ENCODE measurements around the gene DKKL1. TPM values are rescaled to one million over a fixed set of nuclear protein-coding genes. Genes with fewer than 3 reads are reported as not detected.

Gene DKKL1
- total and polyA plus RNA-seq, 2 experiments from 2014 or later: 0.76 to 2.9 TPM

GRCh38 chr19:49326165-49326704 lies 37.4 kb upstream of the DKKL1 start (continued):
- TF ChIP-seq REST (IDR thresholded peaks at IDR 0.05; ENCODE audit: unreplicated experiment) (no peak), EZH2phosphoT487 (IDR thresholded peaks at IDR 0.05; ENCODE audit: unreplicated experiment) (no peak)

GRCh38 chr19:49327878-49328544 lies 35.7 kb upstream of the DKKL1 start:
- Histone ChIP-seq H3K27me3 (ENCODE audit: insufficient read depth) (no peaks in the 10 kb centered on the region), H3K36me3 (ENCODE audit: insufficient read depth) (no peaks in the 10 kb centered on the region), H4K20me1 (replicated peaks; ENCODE audit: insufficient read depth) (no peaks in the 10 kb centered on the region), H3K27ac (ENCODE audit: low read depth) (no peak overlapping the region), H2AFZ (no peak overlapping the region), H3K4me2 (no peak overlapping the region), H3K4me3 (no peak overlapping the region), H3K4me1 (ENCODE audit: insufficient read depth) (no peaks in the 10 kb centered on the region), H3K9me2 (ENCODE audit: insufficient read depth) (no peaks in the 10 kb centered on the region), H3F3A (replicated peaks; ENCODE audit: low read depth) (0 out of 2 replicates have a peak, but pooled peaks cover 3% of the 10 kb centered on the region), H3K79me2 (replicated peaks; ENCODE audit: insufficient read depth) (no peaks in the 10 kb centered on the region)
- peaks cover 4% of the 10 kb centered on the region for H3K27me3 Mint-ChIP-seq (ENCODE audit: insufficient read depth, low read depth, poor library complexity)
- no peak overlapping the region for H3K4me3 Mint-ChIP-seq
- peaks cover 2% of the 10 kb centered on the region; the same call in 1 of the 3 replicates for H3K9me3 Mint-ChIP-seq
- H3K27ac Mint-ChIP-seq: no peak overlapping the region
- ATAC-seq: peak; percentile 79
- H3K36me3 Mint-ChIP-seq (ENCODE audit: low read depth): no peaks in the 10 kb centered on the region; the same call in 2 of the 3 replicates
- DNase-seq (ENCODE audit: low spot score): peak; percentile 85
- H3K4me1 Mint-ChIP-seq: peaks cover 3% of the 10 kb centered on the region; the same call in 1 of the 3 replicates
- peak; percentile 75 to 87 for TF ChIP-seq CTCF (conservative IDR thresholded peaks at IDR 0.05; ENCODE audit: low read depth in 2 of 2)
- TF ChIP-seq POLR2AphosphoS5 (IDR thresholded peaks at IDR 0.05; ENCODE audit: low read depth): no peak
- no peak for TF ChIP-seq ZNF114 (CRISPR knock-in tag; IDR thresholded peaks at IDR 0.05)
- no peak for TF ChIP-seq ETS1 (IDR thresholded peaks at IDR 0.05)

Data from GM23338 (cell line).